Pancreas (tissue), 10 donors: ENCODE results near the gene ISG15. TPM values are rescaled to one million over a fixed set of nuclear protein-coding genes. Genes with fewer than 3 reads are reported as not detected.

Experiments used
- ATAC-seq, 4 donors: fragments of 200-7000 bp; cut with Tn5 transposase; one replicate each; pipeline versions ENCODE4 v1.8.0 to v1.9.1; 2020; ENCODE audit warnings: mild to moderate bottlenecking in 4 of 4, moderate library complexity in 4 of 4
- DNase-seq, 6 donors: peaks; one replicate each; pipeline ENCODE4 v3.0.0-alpha.2; 2020
- FAIRE-seq: peaks from 2 replicates; lab custom pipeline; 2012; peaks lifted over from hg19 to GRCh38; lab: Jason Lieb, UNC
- H3K27ac ChIP-seq, 4 donors: fragments of 200-600 bp; sonication (generic); 1 replicate in 3 of 4; 2 replicates in 1 of 4; pipeline versions ENCODE4 v1.5.0 to v1.8.0; 2020
- H3K27me3 ChIP-seq, 4 donors: fragments of 200-600 bp; one replicate each; pipeline ENCODE4 v1.8.0; 2021
- H3K36me3 ChIP-seq, 3 donors: fragments of 200-600 bp; sonication (generic) in 1 of 3; one replicate each; pipeline versions ENCODE4 v1.5.0 to v1.8.0; 2020 to 2021
- H3K4me1 ChIP-seq, 3 donors: fragments of 200-600 bp; one replicate each; pipeline ENCODE4 v1.8.0; 2021
- H3K4me3 ChIP-seq, 4 donors: fragments of 200-600 bp; sonication (generic) in 2 of 4; one replicate each; pipeline versions ENCODE4 v1.5.0 to v1.8.0; 2020 to 2021
- H3K9me3 ChIP-seq, 4 donors: fragments of 200-600 bp; one replicate each; pipeline ENCODE4 v1.8.0; 2021
- WGBS, 2 donors: extraction: QIAGEN DNeasy Blood & Tissue Kit; methylation state at CpG; one replicate each; pipeline ENCODE4 v1.1.7; 2013; 5-methylcytosine and 5-hydroxymethylcytosine counted together
- intact Hi-C, 3 donors: fragments of 100-400 bp; cut with DNase I; formaldehyde crosslinking; loops; one replicate each; pipeline versions ENCODE4 v1.11.1 to v1.14.2; 2022
- polyA plus RNA-seq, 2 donors: library from polyadenylated mRNA; stranded (reverse); fragments of 200-250 nt; gene quantifications; one replicate each; pipeline ENCODE4 v1.2.3, GENCODE V29; 2013
- total RNA-seq, 6 donors: library from RNA; stranded (reverse); fragmentation: NEBNext Ultra II Directional in 4 of 6; extraction: Animal tissue kit (Norgen Biotek cat#: 25700) in 4 of 6; gene quantifications; one replicate each; pipeline versions ENCODE4 v1.2.1 to v1.2.4, GENCODE V29; 2021 to 2023
- TF ChIP-seq, protein P1 (sequence below), 4 donors: fragments of 200-600 bp; sonication (generic) in 3 of 4; IDR thresholded peaks; one replicate each; pipeline versions ENCODE4 v1.5.0 to v1.8.0; 2021; ENCODE audit warnings: antibody characterized with exemption in 4 of 4
- donor health status: healthy with polysubstance abuse.
- donor health status: DM: no; HTN: no; CAD: no; lungs with moderate emphysema.
- donor health status: DM: no; HTN: no; CAD: no.
- donor health status: control.
- donor health status: control.
- donor health status: Bipolar disorder and iron deficiency.
- donor health status: DM: yes; HTN: yes; CAD: no.
- donor health status: DM: no; HTN: no; CAD: no.
- donor health status: DM: no; HTN: no; CAD: no.
- donor health status: DM: yes; HTN: yes; CAD: no.

Gene ISG15
- total and polyA plus RNA-seq, 8 donors, result 4.3 to 45.0 (median 9.2) TPM

DNA sequence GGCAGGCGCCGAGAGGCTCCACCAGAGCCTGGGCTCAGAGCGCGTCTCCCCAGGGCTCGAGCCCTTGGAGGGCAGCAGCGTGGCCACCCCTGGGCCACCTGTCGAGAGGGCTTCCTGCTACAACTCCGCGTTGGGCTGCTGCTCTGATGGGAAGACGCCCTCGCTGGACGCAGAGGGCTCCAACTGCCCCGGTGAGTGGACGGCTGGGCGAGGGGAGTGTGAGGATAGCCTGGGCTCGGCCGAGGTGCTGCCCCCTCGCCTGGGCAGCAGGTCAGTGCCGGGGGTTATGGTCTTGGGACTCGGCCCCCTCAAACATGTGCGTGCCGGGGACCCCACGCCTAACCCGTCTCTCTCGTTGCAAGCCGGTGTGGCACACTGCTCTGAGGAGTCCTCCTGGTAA lies 33.5 kb downstream of the ISG15 start:
- Histone ChIP-seq H3K4me1 (no peaks in the 10 kb centered on the region), H3K4me3 (no peak overlapping the region), H3K36me3 (peaks cover 0 to 27% (median 0%) of the 10 kb centered on the region in 3 donors), H3K27me3 (no peaks in the 10 kb centered on the region), H3K9me3 (no peaks in the 10 kb centered on the region), H3K27ac (no peak overlapping the region)
- ATAC-seq, result no peak
- intact Hi-C loops, result no loop called here
- WGBS, 2 donors, result 94 to 98% methylated on average over 25 to 26 of the region's 26 CpGs
- FAIRE-seq, result no peak
- DNase-seq, result no peak
- TF ChIP-seq, protein P1, sequence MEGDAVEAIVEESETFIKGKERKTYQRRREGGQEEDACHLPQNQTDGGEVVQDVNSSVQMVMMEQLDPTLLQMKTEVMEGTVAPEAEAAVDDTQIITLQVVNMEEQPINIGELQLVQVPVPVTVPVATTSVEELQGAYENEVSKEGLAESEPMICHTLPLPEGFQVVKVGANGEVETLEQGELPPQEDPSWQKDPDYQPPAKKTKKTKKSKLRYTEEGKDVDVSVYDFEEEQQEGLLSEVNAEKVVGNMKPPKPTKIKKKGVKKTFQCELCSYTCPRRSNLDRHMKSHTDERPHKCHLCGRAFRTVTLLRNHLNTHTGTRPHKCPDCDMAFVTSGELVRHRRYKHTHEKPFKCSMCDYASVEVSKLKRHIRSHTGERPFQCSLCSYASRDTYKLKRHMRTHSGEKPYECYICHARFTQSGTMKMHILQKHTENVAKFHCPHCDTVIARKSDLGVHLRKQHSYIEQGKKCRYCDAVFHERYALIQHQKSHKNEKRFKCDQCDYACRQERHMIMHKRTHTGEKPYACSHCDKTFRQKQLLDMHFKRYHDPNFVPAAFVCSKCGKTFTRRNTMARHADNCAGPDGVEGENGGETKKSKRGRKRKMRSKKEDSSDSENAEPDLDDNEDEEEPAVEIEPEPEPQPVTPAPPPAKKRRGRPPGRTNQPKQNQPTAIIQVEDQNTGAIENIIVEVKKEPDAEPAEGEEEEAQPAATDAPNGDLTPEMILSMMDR (IDR thresholded peaks at IDR 0.05), result no peak

DNA sequence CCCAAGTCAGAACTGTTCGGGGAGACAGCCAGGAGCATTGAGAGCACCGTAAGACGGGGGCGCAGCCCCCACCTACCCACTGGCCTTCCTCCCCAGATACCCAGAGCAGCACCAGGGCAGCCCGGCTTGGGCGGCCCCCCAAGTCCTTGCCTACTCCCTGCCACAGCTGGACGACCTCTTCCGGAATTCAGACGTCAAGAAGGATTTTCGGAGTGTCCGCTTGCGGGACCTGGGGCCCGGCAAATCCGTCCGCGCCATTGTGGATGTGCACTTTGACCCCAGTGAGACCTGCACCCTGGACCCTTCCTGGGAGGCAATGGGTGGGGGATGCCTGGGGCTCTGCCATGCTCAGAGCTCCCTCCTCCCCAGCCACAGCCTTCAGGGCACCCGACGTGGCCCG lies 34.1 kb downstream of the ISG15 start:
- no peak for FAIRE-seq
- Histone ChIP-seq H3K36me3 (peaks cover 0 to 27% (median 0%) of the 10 kb centered on the region in 3 donors), H3K9me3 (no peaks in the 10 kb centered on the region), H3K27ac (no peak overlapping the region), H3K4me3 (no peak overlapping the region), H3K4me1 (no peaks in the 10 kb centered on the region), H3K27me3 (no peaks in the 10 kb centered on the region)
- TF ChIP-seq, protein P1 (IDR thresholded peaks at IDR 0.05), result no peak
- no peak for ATAC-seq
- 94 to 98% methylated on average over 18 to 19 of the region's 19 CpGs for WGBS, 2 donors
- intact Hi-C loops, result no loop called here
- no peak for DNase-seq

DNA sequence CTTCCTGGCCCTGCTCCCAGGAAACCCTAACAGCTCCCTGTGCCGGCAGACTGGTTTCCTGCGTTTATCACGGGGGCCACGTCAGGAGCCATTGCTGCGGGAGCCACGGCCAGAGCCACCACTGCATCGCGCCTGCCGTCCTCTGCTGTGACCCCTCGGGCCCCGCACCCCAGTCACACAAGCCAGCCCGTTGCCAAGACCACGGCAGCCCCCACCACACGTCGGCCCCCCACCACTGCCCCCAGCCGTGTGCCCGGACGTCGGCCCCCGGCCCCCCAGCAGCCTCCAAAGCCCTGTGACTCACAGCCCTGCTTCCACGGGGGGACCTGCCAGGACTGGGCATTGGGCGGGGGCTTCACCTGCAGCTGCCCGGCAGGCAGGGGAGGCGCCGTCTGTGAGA lies 34.7 kb downstream of the ISG15 start:
- ATAC-seq, result no peak
- intact Hi-C loops, result no loop called here
- peaks cover 0 to 27% (median 0%) of the 10 kb centered on the region in 3 donors for H3K36me3 ChIP-seq
- no peaks in the 10 kb centered on the region for H3K27me3 ChIP-seq
- H3K9me3 ChIP-seq, result no peaks in the 10 kb centered on the region
- H3K4me1 ChIP-seq, result no peaks in the 10 kb centered on the region
- no peak overlapping the region for H3K27ac ChIP-seq
- TF ChIP-seq, protein P1 (IDR thresholded peaks at IDR 0.05), result no peak
- DNase-seq, result no peak
- no peak for FAIRE-seq
- 89 to 96% methylated on average over 19 to 25 of the region's 25 CpGs for WGBS, 2 donors
- no peak overlapping the region for H3K4me3 ChIP-seq

DNA sequence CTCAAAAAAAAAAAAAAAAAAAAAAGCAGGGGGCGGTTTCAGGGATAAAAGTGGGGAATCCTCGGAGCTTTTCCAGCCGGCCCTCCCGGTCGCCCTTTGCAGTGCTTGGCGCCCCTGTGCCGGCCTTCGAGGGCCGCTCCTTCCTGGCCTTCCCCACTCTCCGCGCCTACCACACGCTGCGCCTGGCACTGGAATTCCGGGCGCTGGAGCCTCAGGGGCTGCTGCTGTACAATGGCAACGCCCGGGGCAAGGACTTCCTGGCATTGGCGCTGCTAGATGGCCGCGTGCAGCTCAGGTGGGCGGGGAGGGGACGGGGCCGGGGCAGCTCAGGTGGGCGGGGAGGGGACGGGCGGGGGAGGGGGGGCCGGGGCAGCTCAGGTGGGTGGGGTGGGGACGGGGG lies 35.5 kb downstream of the ISG15 start:
- Histone ChIP-seq H3K36me3 (peaks cover 0 to 28% (median 0%) of the 10 kb centered on the region in 3 donors), H3K4me1 (no peaks in the 10 kb centered on the region), H3K9me3 (no peaks in the 10 kb centered on the region), H3K4me3 (no peak overlapping the region), H3K27ac (no peak overlapping the region), H3K27me3 (no peaks in the 10 kb centered on the region)
- DNase-seq (no peak), FAIRE-seq (no peak), ATAC-seq (no peak)
- WGBS, 2 donors, result 92 to 95% methylated on average over 23 to 24 of the region's 28 CpGs
- TF ChIP-seq, protein P1 (IDR thresholded peaks at IDR 0.05), result no peak
- intact Hi-C loops, result no loop called here

DNA sequence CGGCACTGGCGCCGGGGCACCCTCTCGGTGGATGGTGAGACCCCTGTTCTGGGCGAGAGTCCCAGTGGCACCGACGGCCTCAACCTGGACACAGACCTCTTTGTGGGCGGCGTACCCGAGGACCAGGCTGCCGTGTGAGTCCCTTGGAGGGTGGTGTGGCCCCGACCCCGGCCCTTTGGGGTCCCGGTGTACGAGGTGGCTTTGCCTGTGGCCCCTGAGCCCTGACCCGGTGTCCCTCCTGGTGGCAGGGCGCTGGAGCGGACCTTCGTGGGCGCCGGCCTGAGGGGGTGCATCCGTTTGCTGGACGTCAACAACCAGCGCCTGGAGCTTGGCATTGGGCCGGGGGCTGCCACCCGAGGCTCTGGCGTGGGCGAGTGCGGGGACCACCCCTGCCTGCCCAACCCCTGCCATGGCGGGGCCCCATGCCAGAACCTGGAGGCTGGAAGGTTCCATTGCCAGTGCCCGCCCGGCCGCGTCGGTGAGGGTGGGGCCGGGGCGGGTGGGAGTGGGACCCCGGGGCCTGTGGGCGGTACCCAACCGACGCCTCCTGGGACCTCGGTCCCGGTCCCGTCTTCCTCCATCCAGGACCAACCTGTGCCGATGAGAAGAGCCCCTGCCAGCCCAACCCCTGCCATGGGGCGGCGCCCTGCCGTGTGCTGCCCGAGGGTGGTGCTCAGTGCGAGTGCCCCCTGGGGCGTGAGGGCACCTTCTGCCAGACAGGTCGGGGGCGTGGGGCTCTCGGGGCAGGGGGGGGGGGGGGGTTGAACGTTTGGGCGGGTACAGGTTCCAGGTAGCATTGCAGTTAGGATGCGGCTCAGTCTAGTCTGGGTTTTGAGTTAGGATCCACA lies 36.2 kb downstream of the ISG15 start:
- H3K27me3 ChIP-seq, result no peaks in the 10 kb centered on the region
- peaks cover 0 to 32% (median 0%) of the 10 kb centered on the region in 3 donors for H3K36me3 ChIP-seq
- H3K4me1 ChIP-seq, result no peaks in the 10 kb centered on the region
- 93 to 96% methylated on average over 47 to 57 of the region's 57 CpGs for WGBS, 2 donors
- no peaks in the 10 kb centered on the region for H3K9me3 ChIP-seq
- TF ChIP-seq, protein P1 (IDR thresholded peaks at IDR 0.05), result no peak
- H3K4me3 ChIP-seq, result no peak overlapping the region
- FAIRE-seq, result no peak
- H3K27ac ChIP-seq, result no peak overlapping the region
- intact Hi-C loops, result no loop called here
- ATAC-seq, result no peak
- DNase-seq, result no peak
